A549 (cell line): ENCODE data around the gene ATP2B3. TPM values are rescaled to one million over a fixed set of nuclear protein-coding genes. Genes with fewer than 3 reads are reported as not detected.

Source experiments
- ATAC-seq, 2 experiments: fragments of 200-7000 bp in 1 of 2; fragments of >200 bp in 1 of 2; cut with Nextera tagmentation in 1 of 2; cut with Tn5 transposase in 1 of 2; 3 replicates each; pipeline versions ENCODE4 v1.8.0 to v1.9.1; 2018 to 2020; ENCODE audit warnings: mild to moderate bottlenecking in 1 of 2, moderate library complexity in 1 of 2
- CTCF ChIA-PET: fragments of 300-600 bp; sonication (Branson Sonifier 250); formaldehyde crosslinking; extraction: SDS; loops from one replicate; lab custom pipeline; 2021; ENCODE audit warnings: antibody characterized with exemption, inconsistent platforms; lab: Yijun Ruan, JAX
- POLR2A ChIA-PET: fragments of 350-600 bp; formaldehyde crosslinking; extraction: SDS; loops from one replicate; lab custom pipeline; 2021; ENCODE audit warnings: antibody characterized with exemption, inconsistent platforms; lab: Yijun Ruan, JAX
- DNase-seq, 2 experiments: peaks; one replicate each; pipeline versions ENCODE4 v3.0.0 to v3.0.0-alpha.2; 2011 to 2016; ENCODE audit warnings: low read depth in 1 of 2, low spot score in 1 of 2
- FAIRE-seq: peaks from 2 replicates; lab custom pipeline; 2011; peaks lifted over from hg19 to GRCh38; lab: Jason Lieb, UNC
- H3K27ac ChIP-seq, 2 experiments: fragments of >200 bp; sonication (Bioruptor Twin); formaldehyde crosslinking; 3 replicates each; pipeline ENCODE4 v1.5.1; 2016 to 2017
- H3K4me1 ChIP-seq: fragments of >200 bp; sonication (Bioruptor Twin); formaldehyde crosslinking; 3 replicates; pipeline ENCODE4 v1.6.1; 2016
- H3K4me2 ChIP-seq: fragments of >200 bp; sonication (Bioruptor Twin); formaldehyde crosslinking; 3 replicates; pipeline ENCODE4 v1.6.1; 2016
- H3K4me3 ChIP-seq: fragments of >200 bp; sonication (Bioruptor Twin); formaldehyde crosslinking; 3 replicates; pipeline ENCODE4 v1.5.1; 2016
- H3K9me3 ChIP-seq: fragments of >200 bp; sonication (Bioruptor Twin); formaldehyde crosslinking; 3 replicates; pipeline ENCODE4 v1.6.1; 2016
- BHLHE40 ChIP-seq: IDR thresholded peaks from 2 replicates; pipeline ENCODE4 v1.6.1; 2012; ENCODE audit warnings: low read depth, low read length, inconsistent platforms
- CTCF ChIP-seq: fragments of >200 bp; sonication (Bioruptor Twin); formaldehyde crosslinking; IDR thresholded peaks from 3 replicates; pipeline ENCODE4 v1.5.1; 2016
- EHF ChIP-seq: fragments of 250-450 bp; sonication (Bioruptor Pico); IDR thresholded peaks from 2 replicates; pipeline ENCODE4 v1.5.0; 2020; ENCODE audit warnings: mild to moderate bottlenecking
- EP300 ChIP-seq, 2 experiments: fragments of >200 bp; sonication (Bioruptor Twin); formaldehyde crosslinking; IDR thresholded peaks; 2 replicates in 1 of 2; 3 replicates in 1 of 2; pipeline ENCODE4 v1.6.1; 2016 to 2017
- ESRRA ChIP-seq: fragments of 150-350 bp; IDR thresholded peaks from 2 replicates; pipeline ENCODE4 v1.6.1; 2014; ENCODE audit warnings: mild to moderate bottlenecking, low read length, borderline replicate concordance
- HOXA7 ChIP-seq: fragments of 250-450 bp; sonication (Bioruptor Pico); IDR thresholded peaks from 2 replicates; pipeline ENCODE4 v1.5.0; 2020; ENCODE audit warnings: mild to moderate bottlenecking, moderate library complexity
- KDM5A ChIP-seq: fragments of 200-600 bp; sonication (generic); IDR thresholded peaks from 2 replicates; pipeline ENCODE4 v1.6.1; 2016; ENCODE audit warnings: antibody characterized with exemption, mild to moderate bottlenecking
- PBX3 ChIP-seq: IDR thresholded peaks from 2 replicates; pipeline ENCODE4 v1.6.1; 2012
- RARB ChIP-seq: fragments of 250-450 bp; sonication (Bioruptor Pico); IDR thresholded peaks from 2 replicates; pipeline ENCODE4 v1.8.0; 2021; ENCODE audit warnings: mild to moderate bottlenecking, moderate library complexity
- RCOR1 ChIP-seq: fragments of 150-350 bp; IDR thresholded peaks from 2 replicates; pipeline ENCODE4 v1.6.1; 2014; ENCODE audit warnings: antibody characterized with exemption, low read length, low read depth
- REST ChIP-seq: fragments of 200-600 bp; sonication (generic); IDR thresholded peaks from 2 replicates; pipeline ENCODE4 v1.6.1; 2016; ENCODE audit warnings: antibody characterized with exemption, mild to moderate bottlenecking, moderate library complexity
- RNF2 ChIP-seq: fragments of 200-600 bp; sonication (generic); IDR thresholded peaks from 2 replicates; pipeline ENCODE4 v1.6.1; 2016; ENCODE audit warnings: low read depth, mild to moderate bottlenecking, antibody characterized with exemption, moderate library complexity, borderline replicate concordance
- SREBF2 ChIP-seq: fragments of 450-650 bp; IDR thresholded peaks from 2 replicates; pipeline ENCODE4 v1.6.1; 2014; ENCODE audit warnings: mild to moderate bottlenecking, moderate library complexity
- ZC3H11A ChIP-seq: fragments of 450-650 bp; IDR thresholded peaks from 2 replicates; pipeline ENCODE4 v1.6.1; 2014; ENCODE audit warnings: antibody characterized with exemption, mild to moderate bottlenecking
- ZNF302 ChIP-seq: fragments of 250-450 bp; sonication (Bioruptor Pico); IDR thresholded peaks from 2 replicates; pipeline ENCODE4 v1.9.0; 2021; ENCODE audit warnings: inconsistent platforms, mild to moderate bottlenecking, moderate library complexity
- whole genome bisulfite sequencing: methylation state at CpG from one replicate; pipeline ENCODE4 v1.1.6; 2017; ENCODE audit errors: missing lambda C conversion rate; 5-methylcytosine and 5-hydroxymethylcytosine counted together
- polyA plus RNA-seq, 4 experiments: library from polyadenylated mRNA; depleted of rRNA in 3 of 4; stranded (reverse); fragments of >200 nt; fragmentation: RNase III in 1 of 4; extraction: RNeasy Plus Mini Kit Qiagen cat#74134 plus additional on column Dnase treatment in 1 of 4; gene quantifications; 2 replicates in 3 of 4; 3 replicates in 1 of 4; pipeline ENCODE4 v1.2.3, GENCODE V29; 2011 to 2017
- TF ChIP-seq, protein P1 (sequence below): fragments of >200 bp; sonication (Bioruptor Twin); formaldehyde crosslinking; IDR thresholded peaks from 2 replicates; pipeline ENCODE4 v1.6.1; 2016
- TF ChIP-seq, protein P2 (sequence below): fragments of 450-650 bp; IDR thresholded peaks from 2 replicates; pipeline ENCODE4 v1.6.1; 2014; ENCODE audit warnings: antibody characterized with exemption

ATP2B3 gene
- polyA plus RNA-seq, 2 of the 4 experiments (the other 2 are of a cell fraction) = 0.13 to 0.30 TPM

DNA sequence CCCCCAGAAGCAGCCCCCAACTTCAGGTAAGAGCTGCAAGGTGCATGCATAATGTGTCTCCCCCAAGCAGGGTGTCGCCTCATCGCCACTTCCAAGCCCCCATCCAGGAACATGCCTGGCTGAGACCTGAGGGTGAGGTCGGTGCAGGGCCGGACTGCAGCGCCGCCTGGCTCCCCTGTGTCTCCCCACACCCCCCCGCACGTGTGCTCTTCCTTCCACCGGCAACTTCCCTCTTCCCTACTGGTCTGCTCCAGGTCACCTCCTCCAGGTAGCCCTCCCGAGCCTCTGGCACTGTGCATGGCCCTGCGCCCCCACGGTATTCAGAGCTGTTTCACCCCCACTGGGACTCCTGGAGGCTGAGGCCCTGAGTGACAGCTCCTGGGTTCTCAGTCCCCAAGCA lies 24.9 kb upstream of the ATP2B3 start:
- Histone ChIP-seq H3K4me2 (no peak overlapping the region), H3K4me3 (no peak overlapping the region), H3K27ac (no peak overlapping the region), H3K4me1 (peaks cover 9% of the 10 kb centered on the region; the same call in 1 of the 3 replicates), H3K9me3 (no peaks in the 10 kb centered on the region)
- 81% methylated on average over 12 of the region's 12 CpGs for WGBS
- CTCF ChIA-PET = interaction anchor here (1.3 to 4.1 kb wide), 4 partner anchors 10 to 22 kb away, joined by 3 to 30 read pairs (median 8); partner anchors contain the start of gene HAUS7
- TF ChIP-seq REST (no peak), EHF (CRISPR knock-in tag) (no peak), RNF2 (no peak), ZNF302 (CRISPR knock-in tag) (no peak), PBX3 (no peak), SREBF2 (no peak)
- TF ChIP-seq, protein P1, sequence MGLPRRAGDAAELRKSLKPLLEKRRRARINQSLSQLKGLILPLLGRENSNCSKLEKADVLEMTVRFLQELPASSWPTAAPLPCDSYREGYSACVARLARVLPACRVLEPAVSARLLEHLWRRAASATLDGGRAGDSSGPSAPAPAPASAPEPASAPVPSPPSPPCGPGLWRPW = no peak
- TF ChIP-seq, protein P2, sequence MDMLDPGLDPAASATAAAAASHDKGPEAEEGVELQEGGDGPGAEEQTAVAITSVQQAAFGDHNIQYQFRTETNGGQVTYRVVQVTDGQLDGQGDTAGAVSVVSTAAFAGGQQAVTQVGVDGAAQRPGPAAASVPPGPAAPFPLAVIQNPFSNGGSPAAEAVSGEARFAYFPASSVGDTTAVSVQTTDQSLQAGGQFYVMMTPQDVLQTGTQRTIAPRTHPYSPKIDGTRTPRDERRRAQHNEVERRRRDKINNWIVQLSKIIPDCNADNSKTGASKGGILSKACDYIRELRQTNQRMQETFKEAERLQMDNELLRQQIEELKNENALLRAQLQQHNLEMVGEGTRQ = no peak
- FAIRE-seq (no peak), ATAC-seq (no peak), DNase-seq (no peak)
- POLR2A ChIA-PET = no interaction called here

DNA sequence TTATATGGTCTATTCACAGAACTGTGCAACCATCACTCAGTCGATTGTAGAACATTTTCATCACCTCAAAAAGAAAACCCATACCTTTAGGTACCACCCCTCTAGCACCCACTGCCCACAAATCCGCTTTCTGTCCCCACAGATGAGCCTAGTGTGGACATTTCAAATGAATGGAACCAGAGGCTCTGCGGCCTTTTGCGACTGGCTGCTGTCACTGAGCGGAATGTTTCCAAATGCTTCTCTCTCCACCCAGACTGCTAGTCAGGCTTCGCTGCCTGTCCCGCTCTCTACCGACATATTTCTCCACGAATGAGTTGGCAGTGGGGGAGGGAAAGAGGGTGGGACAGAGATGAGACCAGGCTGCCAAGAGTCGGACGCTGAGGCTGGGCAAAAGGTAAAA lies 24.4 kb upstream of the ATP2B3 start:
- Histone ChIP-seq H3K4me2 (no peak overlapping the region), H3K4me1 (peaks cover 6% of the 10 kb centered on the region; the same call in 1 of the 3 replicates), H3K9me3 (no peaks in the 10 kb centered on the region), H3K4me3 (no peak overlapping the region), H3K27ac (no peak overlapping the region)
- WGBS = 65% methylated on average over 11 of the region's 11 CpGs
- TF ChIP-seq ZC3H11A = no peak
- FAIRE-seq (no peak), DNase-seq (no peak), ATAC-seq (no peak)
- ChIA-PET CTCF (interaction anchor here (1.3 to 4.1 kb wide), 3 partner anchors 14 to 32 kb away, joined by 4 to 30 read pairs (median 4); partner anchors contain the start of gene HAUS7), POLR2A (no interaction called here)

- H3K4me1 ChIP-seq = no peaks in the 10 kb centered on the region
- no peak overlapping the region for H3K4me3 ChIP-seq
- FAIRE-seq (no peak), DNase-seq (no peak), ATAC-seq (no peak)
- no peak overlapping the region for H3K4me2 ChIP-seq
- TF ChIP-seq BHLHE40 (no peak), RARB (CRISPR knock-in tag) (no peak), EP300 (IDR thresholded peaks at IDR 0.05) (no peak), ESRRA (no peak), RCOR1 (no peak), KDM5A (no peak), HOXA7 (CRISPR knock-in tag) (no peak), CTCF (no peak), ZNF302 (CRISPR knock-in tag) (no peak), REST (no peak)
- H3K27ac ChIP-seq = no peak overlapping the region
- WGBS = 75% methylated on average over 11 of the region's 12 CpGs
- POLR2A ChIA-PET = no interaction called here
- CTCF ChIA-PET = interaction anchor here (1.3 to 4.1 kb wide), 3 partner anchors 13 to 33 kb away, joined by 4 to 30 read pairs (median 4); partner anchors contain the start of gene HAUS7
- no peaks in the 10 kb centered on the region for H3K9me3 ChIP-seq
These were observed 23.4 kb upstream of the ATP2B3 start for GRCh38 chrX:153494061-153494460.
